GM10266 (cell line): ENCODE data around the gene KRR1.
"Not testable (repeated sequence)": the region's sequence is repeated elsewhere in the genome, so short reads cannot be mapped to it uniquely, and the experiment has no call there.

ENCODE experiments used
- DNase-seq: peaks from one replicate; pipeline ENCODE4 v3.0.0; 2012; ENCODE audit errors: extremely low spot score
- CTCF ChIP-seq: IDR thresholded peaks from 2 replicates; pipeline ENCODE4 v1.5.1; 2012; ENCODE audit warnings: mild to moderate bottlenecking, low read depth; ENCODE audit not compliant: control insufficient read depth, insufficient read depth; ENCODE audit errors: missing control alignments

The KRR1 gene

GRCh38 chr12:75526655-75527511, 15.5 kb upstream of the KRR1 start:
- peak; percentile 44 for TF ChIP-seq CTCF
- peak; percentile 50 for DNase-seq

- DNase-seq, result no peak
- TF ChIP-seq CTCF, result no peak
Observed at GRCh38 chr12:75525263-75525662, 13.9 kb upstream of the KRR1 start.

GRCh38 chr12:75522124-75522523, 10.7 kb upstream of the KRR1 start:
- DNase-seq, result not testable (repeated sequence)

GRCh38 chr12:75521224-75521623, 9.8 kb upstream of the KRR1 start:
- not testable (repeated sequence) for DNase-seq

GRCh38 chr12:75509621-75510020, 1.8 kb downstream of the KRR1 start:
- no peak for DNase-seq
- no peak for TF ChIP-seq CTCF

GRCh38 chr12:75508159-75508558, 3.2 kb downstream of the KRR1 start:
- no peak for TF ChIP-seq CTCF
- no peak for DNase-seq

GRCh38 chr12:75507086-75507485, 4.3 kb downstream of the KRR1 start:
- no peak for TF ChIP-seq CTCF
- no peak for DNase-seq

GRCh38 chr12:75505706-75506312, 5.6 kb downstream of the KRR1 start:
- no peak for DNase-seq

More at GRCh38 chr12:75505706-75506312, 5.6 kb downstream of the KRR1 start:
- peak; percentile 39 for TF ChIP-seq CTCF
